PC-3 (cell line): ENCODE data around the gene ATP11C. TPM values are rescaled to one million over a fixed set of nuclear protein-coding genes. Genes with fewer than 3 reads are reported as not detected.
A peak's percentile ranks its signal among the peaks of the same experiment; 100 is the strongest.

Experiments
- ATAC-seq: fragments of 200-7000 bp; cut with Tn5 transposase; 2 replicates; pipeline ENCODE4 v1.9.1; 2020; ENCODE audit warnings: mild to moderate bottlenecking, moderate library complexity
- BruUV-seq: library from RNA; stranded (reverse); fragments of 400-500 nt; replicated peaks from 2 replicates; lab custom pipeline; 2021; lab: Mats Ljungman, UMichigan
- CTCF ChIA-PET: fragments of 300-600 bp; sonication (Branson Sonifier 250); formaldehyde crosslinking; loops from one replicate; lab custom pipeline; 2022; ENCODE audit warnings: antibody characterized with exemption; lab: Charles Lee
- POLR2A ChIA-PET: fragments of 300-600 bp; sonication (Branson Sonifier 250); formaldehyde crosslinking; loops from one replicate; lab custom pipeline; 2022; ENCODE audit warnings: antibody characterized with exemption; ENCODE audit not compliant: unreplicated experiment; lab: Charles Lee
- DNase-seq: peaks from one replicate; pipeline ENCODE4 v3.0.0-alpha.2; 2015
- H2AFZ ChIP-seq: fragments of 300-600 bp; sonication (generic); 2 replicates; pipeline ENCODE4 v1.6.0; 2016; ENCODE audit warnings: antibody characterized with exemption, low read length
- H3F3A ChIP-seq: fragments of 300-600 bp; sonication (generic); one replicate; pipeline ENCODE4 v1.6.0; 2017; ENCODE audit warnings: antibody characterized with exemption, low read length, control low read depth, mild to moderate bottlenecking; ENCODE audit not compliant: unreplicated experiment
- H3K27ac ChIP-seq: fragments of 300-600 bp; sonication (generic); 2 replicates; pipeline ENCODE4 v1.5.1; 2016; ENCODE audit warnings: mild to moderate bottlenecking, low read length
- H3K27me3 ChIP-seq: fragments of 300-600 bp; sonication (generic); 2 replicates; pipeline ENCODE4 v1.6.1; 2016; ENCODE audit warnings: low read length, mixed read lengths
- H3K36me3 ChIP-seq: fragments of 300-600 bp; sonication (generic); 2 replicates; pipeline ENCODE4 v1.6.1; 2016; ENCODE audit warnings: low read depth, mixed run types, low read length, mixed read lengths
- H3K4me1 ChIP-seq: fragments of 300-600 bp; sonication (generic); 2 replicates; pipeline ENCODE4 v1.5.1; 2016; ENCODE audit warnings: low read length; ENCODE audit not compliant: insufficient read depth
- H3K4me2 ChIP-seq: fragments of 300-600 bp; sonication (generic); 2 replicates; pipeline ENCODE4 v1.6.0; 2016; ENCODE audit warnings: low read length
- H3K4me3 ChIP-seq: fragments of 300-600 bp; sonication (generic); 2 replicates; pipeline ENCODE4 v1.5.1; 2016; ENCODE audit warnings: mild to moderate bottlenecking, low read length, mixed read lengths
- H3K79me2 ChIP-seq: fragments of 300-600 bp; sonication (generic); 2 replicates; pipeline ENCODE4 v1.6.1; 2017; ENCODE audit warnings: low read length, mixed read lengths
- H3K9ac ChIP-seq: fragments of 300-600 bp; sonication (generic); 2 replicates; pipeline ENCODE4 v1.6.0; 2016; ENCODE audit warnings: mild to moderate bottlenecking, low read length
- H3K9me2 ChIP-seq: fragments of 300-600 bp; sonication (generic); replicated peaks from 2 replicates; pipeline ENCODE4 v1.6.1; 2016; ENCODE audit warnings: mixed run types, low read length, mixed read lengths
- H3K9me3 ChIP-seq: fragments of 300-600 bp; sonication (generic); 2 replicates; pipeline ENCODE4 v1.6.1; 2016; ENCODE audit warnings: low read length, mixed read lengths
- H4K20me1 ChIP-seq: fragments of 300-600 bp; sonication (generic); 2 replicates; pipeline ENCODE4 v1.6.1; 2016; ENCODE audit warnings: low read length, mixed read lengths
- CTCF ChIP-seq: fragments of 300-600 bp; sonication (generic); conservative IDR thresholded peaks from 2 replicates; pipeline ENCODE4 v1.5.1; 2017; ENCODE audit warnings: antibody characterized with exemption, low read depth, mild to moderate bottlenecking, low read length
- EZH2 ChIP-seq: fragments of 300-600 bp; sonication (generic); IDR thresholded peaks from one replicate; pipeline ENCODE4 v1.6.1; 2017; ENCODE audit warnings: antibody characterized with exemption, mild to moderate bottlenecking, low read length; ENCODE audit not compliant: unreplicated experiment
- EZH2phosphoT487 ChIP-seq: fragments of 300-600 bp; sonication (generic); IDR thresholded peaks from 2 replicates; pipeline ENCODE4 v1.6.1; 2018; ENCODE audit warnings: mild to moderate bottlenecking, antibody characterized with exemption, low read length, borderline replicate concordance
- intact Hi-C: fragments of 100-400 bp; cut with micrococcal nuclease; formaldehyde crosslinking; loops from 2 replicates; pipeline ENCODE4 v1.9.0; 2023
- total RNA-seq: library from RNA; depleted of rRNA; stranded (reverse); fragments of >200 nt; gene quantifications from 2 replicates; pipeline ENCODE4 v1.2.3, GENCODE V29; 2014

The ATP11C gene
- total RNA-seq, 1 experiment from 2014 or later, result 25.8 TPM

- Histone ChIP-seq H3F3A (no peaks in the 10 kb centered on the region), H4K20me1 (no peaks in the 10 kb centered on the region), H3K79me2 (no peaks in the 10 kb centered on the region), H3K9me2 (no peaks in the 10 kb centered on the region), H3K27me3 (no peaks in the 10 kb centered on the region), H2AFZ (no peak overlapping the region), H3K9ac (no peak overlapping the region), H3K9me3 (no peaks in the 10 kb centered on the region), H3K4me3 (no peak overlapping the region), H3K4me2 (no peak overlapping the region), H3K4me1 (no peaks in the 10 kb centered on the region), H3K27ac (no peak overlapping the region), H3K36me3 (no peaks in the 10 kb centered on the region)
- BruUV-seq, result no TSS peak
- DNase-seq (no peak), ATAC-seq (no peak)
- intact Hi-C loops, result no loop called here
- ChIA-PET CTCF (no interaction called here), POLR2A (no interaction called here)
- no peak for TF ChIP-seq CTCF
- no peak for TF ChIP-seq EZH2phosphoT487
- no peak for TF ChIP-seq EZH2
Observed at GRCh38 chrX:139969286-139969685, 36.4 kb upstream of the ATP11C start.

GRCh38 chrX:139967750-139968149, 34.9 kb upstream of the ATP11C start:
- Histone ChIP-seq H3K9ac (no peak overlapping the region), H3K27me3 (no peaks in the 10 kb centered on the region), H3K36me3 (no peaks in the 10 kb centered on the region), H3K4me2 (no peak overlapping the region), H4K20me1 (no peaks in the 10 kb centered on the region), H3K4me3 (no peak overlapping the region), H3K4me1 (no peaks in the 10 kb centered on the region), H2AFZ (no peak overlapping the region), H3K9me3 (no peaks in the 10 kb centered on the region), H3F3A (no peaks in the 10 kb centered on the region), H3K27ac (no peak overlapping the region), H3K79me2 (no peaks in the 10 kb centered on the region), H3K9me2 (no peaks in the 10 kb centered on the region)
- no TSS peak for BruUV-seq
- ATAC-seq (no peak), DNase-seq (no peak)
- POLR2A ChIA-PET, result no interaction called here
- CTCF ChIA-PET, result no interaction called here
- TF ChIP-seq EZH2 (no peak), CTCF (no peak), EZH2phosphoT487 (no peak)
- intact Hi-C loops, result no loop called here

- DNase-seq (peak; percentile 35), ATAC-seq (no peak)
- Histone ChIP-seq H3K36me3 (no peaks in the 10 kb centered on the region), H3K9me3 (no peaks in the 10 kb centered on the region), H3F3A (no peaks in the 10 kb centered on the region), H3K27ac (no peak overlapping the region), H3K4me3 (no peak overlapping the region), H3K9ac (no peak overlapping the region), H2AFZ (no peak overlapping the region), H3K4me2 (no peak overlapping the region), H3K79me2 (no peaks in the 10 kb centered on the region), H3K4me1 (no peaks in the 10 kb centered on the region), H3K27me3 (no peaks in the 10 kb centered on the region), H4K20me1 (no peaks in the 10 kb centered on the region), H3K9me2 (no peaks in the 10 kb centered on the region)
- intact Hi-C loops, result no loop called here
- POLR2A ChIA-PET, result no interaction called here
- CTCF ChIA-PET, result no interaction called here
- peak; percentile 47 for TF ChIP-seq CTCF
- TF ChIP-seq EZH2phosphoT487, result no peak
- no TSS peak for BruUV-seq
Observed at GRCh38 chrX:139967300-139967699, 34.4 kb upstream of the ATP11C start.
